ENCODE data around the gene ADGRD2.

DNA sequence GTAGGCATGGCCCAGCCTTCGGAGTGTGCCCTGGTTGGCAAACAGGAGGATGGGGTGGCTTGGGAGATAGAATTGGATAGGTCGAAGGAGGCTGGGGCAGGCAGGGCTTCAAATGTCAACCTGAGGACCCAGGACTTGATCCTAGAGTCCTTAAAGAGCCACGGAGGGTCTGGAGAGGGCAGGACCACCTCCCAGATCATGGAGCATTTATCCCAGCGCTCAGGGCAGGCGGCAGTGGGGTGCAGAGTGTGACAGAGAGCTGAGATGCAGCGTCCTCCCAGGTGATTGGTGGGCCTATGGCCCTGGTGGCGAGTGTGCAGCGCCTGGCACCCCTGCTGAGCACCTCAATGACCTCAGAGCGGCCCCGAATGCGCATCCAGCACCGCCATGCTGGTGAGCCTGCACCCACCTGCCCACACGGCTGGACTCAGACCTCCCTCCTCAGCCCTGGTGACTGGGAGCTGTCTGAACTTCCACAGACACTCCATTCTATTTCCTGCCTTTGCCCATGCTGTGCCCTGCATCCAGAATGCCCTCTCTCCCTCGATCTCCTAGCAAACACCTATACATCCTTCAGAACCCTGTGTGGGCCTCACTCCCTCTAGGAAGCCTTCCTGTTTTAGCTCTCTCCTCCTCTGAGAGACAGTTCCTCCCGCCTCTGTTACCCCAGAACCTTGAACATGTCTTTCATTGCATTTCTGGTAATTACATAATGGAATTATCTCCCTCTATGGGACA lies 6.3 kb downstream of the ADGRD2 start:
- TF ChIP-seq, protein P1, sequence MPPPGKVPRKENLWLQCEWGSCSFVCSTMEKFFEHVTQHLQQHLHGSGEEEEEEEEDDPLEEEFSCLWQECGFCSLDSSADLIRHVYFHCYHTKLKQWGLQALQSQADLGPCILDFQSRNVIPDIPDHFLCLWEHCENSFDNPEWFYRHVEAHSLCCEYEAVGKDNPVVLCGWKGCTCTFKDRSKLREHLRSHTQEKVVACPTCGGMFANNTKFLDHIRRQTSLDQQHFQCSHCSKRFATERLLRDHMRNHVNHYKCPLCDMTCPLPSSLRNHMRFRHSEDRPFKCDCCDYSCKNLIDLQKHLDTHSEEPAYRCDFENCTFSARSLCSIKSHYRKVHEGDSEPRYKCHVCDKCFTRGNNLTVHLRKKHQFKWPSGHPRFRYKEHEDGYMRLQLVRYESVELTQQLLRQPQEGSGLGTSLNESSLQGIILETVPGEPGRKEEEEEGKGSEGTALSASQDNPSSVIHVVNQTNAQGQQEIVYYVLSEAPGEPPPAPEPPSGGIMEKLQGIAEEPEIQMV (CRISPR knock-in tag; IDR thresholded peaks at IDR 0.05; ENCODE audit: low read depth), result no peak
- TF ChIP-seq ASH2L (IDR thresholded peaks at IDR 0.05; ENCODE audit: insufficient read length, low read depth, low read length) (no peak), GABPA (IDR thresholded peaks at IDR 0.05; ENCODE audit: low read depth, low read length) (no peak), GABPA (CRISPR knock-in tag; IDR thresholded peaks at IDR 0.05; ENCODE audit: low read depth) (no peak), REPIN1 (CRISPR knock-in tag; IDR thresholded peaks at IDR 0.05; ENCODE audit: borderline replicate concordance, low read depth) (no peak), ESRRA (CRISPR knock-in tag; IDR thresholded peaks at IDR 0.05; ENCODE audit: low read depth) (no peak), SMAD1 (CRISPR knock-in tag; IDR thresholded peaks at IDR 0.05; ENCODE audit: borderline replicate concordance, low read depth) (no peak), PHF20 (CRISPR knock-in tag; IDR thresholded peaks at IDR 0.05) (no peak)
- TF ChIP-seq, protein P2, sequence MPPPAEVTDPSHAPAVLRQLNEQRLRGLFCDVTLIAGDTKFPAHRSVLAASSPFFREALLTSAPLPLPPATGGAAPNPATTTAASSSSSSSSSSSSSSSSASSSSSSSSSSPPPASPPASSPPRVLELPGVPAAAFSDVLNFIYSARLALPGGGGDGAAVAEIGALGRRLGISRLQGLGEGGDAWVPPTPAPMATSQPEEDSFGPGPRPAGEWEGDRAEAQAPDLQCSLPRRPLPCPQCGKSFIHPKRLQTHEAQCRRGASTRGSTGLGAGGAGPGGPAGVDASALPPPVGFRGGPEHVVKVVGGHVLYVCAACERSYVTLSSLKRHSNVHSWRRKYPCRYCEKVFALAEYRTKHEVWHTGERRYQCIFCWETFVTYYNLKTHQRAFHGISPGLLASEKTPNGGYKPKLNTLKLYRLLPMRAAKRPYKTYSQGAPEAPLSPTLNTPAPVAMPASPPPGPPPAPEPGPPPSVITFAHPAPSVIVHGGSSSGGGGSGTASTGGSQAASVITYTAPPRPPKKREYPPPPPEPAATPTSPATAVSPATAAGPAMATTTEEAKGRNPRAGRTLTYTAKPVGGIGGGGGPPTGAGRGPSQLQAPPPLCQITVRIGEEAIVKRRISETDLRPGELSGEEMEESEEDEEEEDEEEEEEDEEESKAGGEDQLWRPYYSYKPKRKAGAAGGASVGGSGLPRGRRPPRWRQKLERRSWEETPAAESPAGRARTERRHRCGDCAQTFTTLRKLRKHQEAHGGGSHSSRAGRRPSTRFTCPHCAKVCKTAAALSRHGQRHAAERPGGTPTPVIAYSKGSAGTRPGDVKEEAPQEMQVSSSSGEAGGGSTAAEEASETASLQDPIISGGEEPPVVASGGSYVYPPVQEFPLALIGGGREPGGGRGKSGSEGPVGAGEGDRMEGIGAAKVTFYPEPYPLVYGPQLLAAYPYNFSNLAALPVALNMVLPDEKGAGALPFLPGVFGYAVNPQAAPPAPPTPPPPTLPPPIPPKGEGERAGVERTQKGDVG (CRISPR knock-in tag; IDR thresholded peaks at IDR 0.05; ENCODE audit: borderline replicate concordance), result no peak
- TF ChIP-seq, protein P3, sequence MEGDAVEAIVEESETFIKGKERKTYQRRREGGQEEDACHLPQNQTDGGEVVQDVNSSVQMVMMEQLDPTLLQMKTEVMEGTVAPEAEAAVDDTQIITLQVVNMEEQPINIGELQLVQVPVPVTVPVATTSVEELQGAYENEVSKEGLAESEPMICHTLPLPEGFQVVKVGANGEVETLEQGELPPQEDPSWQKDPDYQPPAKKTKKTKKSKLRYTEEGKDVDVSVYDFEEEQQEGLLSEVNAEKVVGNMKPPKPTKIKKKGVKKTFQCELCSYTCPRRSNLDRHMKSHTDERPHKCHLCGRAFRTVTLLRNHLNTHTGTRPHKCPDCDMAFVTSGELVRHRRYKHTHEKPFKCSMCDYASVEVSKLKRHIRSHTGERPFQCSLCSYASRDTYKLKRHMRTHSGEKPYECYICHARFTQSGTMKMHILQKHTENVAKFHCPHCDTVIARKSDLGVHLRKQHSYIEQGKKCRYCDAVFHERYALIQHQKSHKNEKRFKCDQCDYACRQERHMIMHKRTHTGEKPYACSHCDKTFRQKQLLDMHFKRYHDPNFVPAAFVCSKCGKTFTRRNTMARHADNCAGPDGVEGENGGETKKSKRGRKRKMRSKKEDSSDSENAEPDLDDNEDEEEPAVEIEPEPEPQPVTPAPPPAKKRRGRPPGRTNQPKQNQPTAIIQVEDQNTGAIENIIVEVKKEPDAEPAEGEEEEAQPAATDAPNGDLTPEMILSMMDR (CRISPR knock-in tag; IDR thresholded peaks at IDR 0.05), result no peak
- TF ChIP-seq, protein P4, sequence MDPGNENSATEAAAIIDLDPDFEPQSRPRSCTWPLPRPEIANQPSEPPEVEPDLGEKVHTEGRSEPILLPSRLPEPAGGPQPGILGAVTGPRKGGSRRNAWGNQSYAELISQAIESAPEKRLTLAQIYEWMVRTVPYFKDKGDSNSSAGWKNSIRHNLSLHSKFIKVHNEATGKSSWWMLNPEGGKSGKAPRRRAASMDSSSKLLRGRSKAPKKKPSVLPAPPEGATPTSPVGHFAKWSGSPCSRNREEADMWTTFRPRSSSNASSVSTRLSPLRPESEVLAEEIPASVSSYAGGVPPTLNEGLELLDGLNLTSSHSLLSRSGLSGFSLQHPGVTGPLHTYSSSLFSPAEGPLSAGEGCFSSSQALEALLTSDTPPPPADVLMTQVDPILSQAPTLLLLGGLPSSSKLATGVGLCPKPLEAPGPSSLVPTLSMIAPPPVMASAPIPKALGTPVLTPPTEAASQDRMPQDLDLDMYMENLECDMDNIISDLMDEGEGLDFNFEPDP (CRISPR knock-in tag; conservative IDR thresholded peaks at IDR 0.05), result no peak
- TF ChIP-seq, protein P5, sequence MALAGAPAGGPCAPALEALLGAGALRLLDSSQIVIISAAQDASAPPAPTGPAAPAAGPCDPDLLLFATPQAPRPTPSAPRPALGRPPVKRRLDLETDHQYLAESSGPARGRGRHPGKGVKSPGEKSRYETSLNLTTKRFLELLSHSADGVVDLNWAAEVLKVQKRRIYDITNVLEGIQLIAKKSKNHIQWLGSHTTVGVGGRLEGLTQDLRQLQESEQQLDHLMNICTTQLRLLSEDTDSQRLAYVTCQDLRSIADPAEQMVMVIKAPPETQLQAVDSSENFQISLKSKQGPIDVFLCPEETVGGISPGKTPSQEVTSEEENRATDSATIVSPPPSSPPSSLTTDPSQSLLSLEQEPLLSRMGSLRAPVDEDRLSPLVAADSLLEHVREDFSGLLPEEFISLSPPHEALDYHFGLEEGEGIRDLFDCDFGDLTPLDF (CRISPR knock-in tag; IDR thresholded peaks at IDR 0.05), result no peak

All from HepG2 (cell line).